NCI-H187 treated with DMSO at 0.1 percent for 48 hours (cell line): ENCODE data around the gene TRAF1.
A peak's percentile ranks its signal among the peaks of the same experiment; 100 is the strongest.

Experiments
- DNase-seq: peaks from one replicate; lab custom pipeline; 2025; lab: John Stamatoyannopoulos, UW

TRAF1 gene

DNA sequence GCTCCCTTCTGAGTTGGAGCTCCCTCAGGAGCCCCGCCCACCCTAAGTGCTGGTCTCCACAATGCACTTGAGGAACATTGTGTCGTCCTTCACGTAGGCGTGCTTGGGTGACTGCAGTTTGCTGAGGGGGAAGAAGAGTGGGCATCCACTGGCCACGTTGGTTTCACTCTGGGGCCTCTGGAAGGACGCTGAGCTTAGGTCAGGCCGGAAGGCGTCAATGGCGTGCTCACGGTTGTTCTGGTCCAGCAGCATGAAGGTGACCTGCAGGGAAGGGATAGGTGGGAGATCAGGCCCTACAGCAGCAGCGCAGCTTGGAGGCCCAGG lies 21.7 kb downstream of the TRAF1 start:
- no peak for DNase-seq

GRCh38 chr9:120904061-120904977 lies 22.3 kb downstream of the TRAF1 start:
- DNase-seq = no peak

GRCh38 chr9:120902569-120903535 lies 23.7 kb downstream of the TRAF1 start:
- DNase-seq = no peak

DNA sequence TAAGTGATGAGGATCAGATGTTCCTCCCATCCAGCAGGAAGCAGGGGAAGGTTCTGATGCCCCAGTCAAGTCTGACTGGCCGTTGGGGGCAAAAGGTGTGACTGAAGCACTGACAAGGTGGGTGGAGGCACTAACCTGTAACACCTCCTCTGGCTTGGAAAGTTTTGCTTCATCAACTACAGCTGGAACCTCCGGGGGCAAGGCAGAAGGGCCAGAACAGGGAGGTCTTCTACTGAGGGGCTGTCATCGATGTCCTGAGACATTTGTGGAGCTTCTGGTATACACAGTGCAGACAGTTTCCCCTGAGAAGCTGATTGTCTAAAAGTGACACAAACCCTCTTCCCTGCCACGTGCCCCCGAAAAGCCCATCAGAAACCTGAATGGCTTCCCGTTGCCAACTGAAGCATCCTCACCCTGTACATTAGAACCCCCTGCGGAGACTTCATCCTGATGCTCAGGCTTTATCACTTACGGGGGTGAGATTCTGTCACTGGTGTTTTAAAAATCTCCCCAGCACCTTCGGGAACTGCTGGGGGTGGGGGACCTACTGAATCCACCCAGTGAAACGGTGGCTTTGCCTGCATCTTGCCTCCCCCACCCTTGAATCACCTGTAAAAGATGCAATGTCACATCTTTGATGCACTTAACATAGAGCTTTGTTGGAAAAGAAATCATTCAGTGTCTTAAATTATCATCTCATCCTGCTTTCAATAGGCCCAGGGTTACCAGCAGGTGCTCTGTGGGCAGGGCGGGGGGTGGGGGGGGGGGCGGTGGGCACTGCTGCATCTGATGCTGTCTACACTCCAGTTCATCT lies 24.6 kb downstream of the TRAF1 start:
- DNase-seq = peak; percentile 15

DNA sequence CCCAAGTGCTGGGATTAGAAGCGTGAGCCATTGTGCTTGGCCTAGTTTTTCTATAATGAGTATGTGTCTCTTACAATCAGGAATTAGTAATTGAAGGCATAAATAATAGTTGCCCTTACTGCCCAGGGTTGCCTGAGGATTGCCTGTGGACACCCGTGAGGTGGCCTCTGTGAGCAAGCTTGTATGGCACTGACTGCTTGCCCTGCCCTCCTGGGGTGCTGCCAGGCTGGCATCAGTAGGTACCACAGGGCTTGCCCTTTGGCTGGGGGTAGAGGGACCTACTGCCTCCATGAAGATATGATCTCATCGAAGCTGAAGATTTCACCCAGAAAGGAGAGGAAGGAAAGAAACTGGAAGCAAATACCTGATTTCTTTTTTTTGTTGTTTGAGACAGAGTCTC lies 25.8 kb downstream of the TRAF1 start:
- no peak for DNase-seq

DNA sequence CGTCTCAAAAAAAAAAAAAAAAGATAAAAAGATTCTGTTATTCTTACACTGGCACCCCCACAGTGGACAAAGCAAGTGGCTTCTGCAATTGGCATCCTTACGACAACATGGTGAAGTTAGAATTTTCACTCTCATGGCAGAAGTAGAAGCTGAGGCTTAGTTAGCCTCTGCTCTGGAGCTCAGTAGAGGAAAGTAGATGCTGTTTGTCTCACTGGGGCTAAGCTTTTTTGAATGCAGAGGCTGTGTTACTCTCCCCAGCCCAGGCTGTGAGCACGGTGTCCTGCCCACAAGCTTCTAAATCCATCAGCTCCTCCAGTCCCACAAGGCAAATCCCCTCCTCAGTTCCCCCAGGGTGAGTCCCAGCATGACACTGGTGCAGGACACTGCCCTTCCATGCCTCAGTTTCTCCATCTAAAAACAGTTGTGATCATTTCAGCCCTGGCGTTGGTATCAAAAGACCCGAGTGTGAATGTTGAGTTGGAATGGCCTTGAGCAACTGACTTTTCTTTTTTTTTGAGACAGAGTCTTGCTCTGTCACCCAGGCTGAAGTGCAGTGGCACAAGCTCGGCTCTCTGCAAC lies 27.0 kb downstream of the TRAF1 start:
- no peak for DNase-seq

DNA sequence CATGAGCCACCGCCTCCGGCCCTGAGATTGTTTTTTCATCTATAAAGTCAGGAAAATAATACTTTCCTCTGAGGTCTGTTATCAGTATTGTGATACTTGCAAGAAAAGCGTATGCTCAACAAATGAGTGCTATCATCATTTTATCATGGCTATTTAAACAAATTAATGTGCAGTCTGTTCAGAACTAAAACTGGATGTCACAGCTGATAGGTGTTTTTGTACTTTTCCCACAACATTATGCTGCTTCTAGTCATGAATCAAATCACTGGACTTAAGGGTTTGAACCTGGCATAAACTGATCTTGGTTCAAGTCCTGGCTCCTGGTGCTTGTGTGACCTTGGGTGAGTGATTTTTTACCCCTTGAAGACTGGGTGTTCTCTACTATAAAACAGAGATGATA lies 28.2 kb downstream of the TRAF1 start:
- DNase-seq = no peak

GRCh38 chr9:120895951-120896350 lies 30.6 kb downstream of the TRAF1 start:
- DNase-seq = no peak

DNA sequence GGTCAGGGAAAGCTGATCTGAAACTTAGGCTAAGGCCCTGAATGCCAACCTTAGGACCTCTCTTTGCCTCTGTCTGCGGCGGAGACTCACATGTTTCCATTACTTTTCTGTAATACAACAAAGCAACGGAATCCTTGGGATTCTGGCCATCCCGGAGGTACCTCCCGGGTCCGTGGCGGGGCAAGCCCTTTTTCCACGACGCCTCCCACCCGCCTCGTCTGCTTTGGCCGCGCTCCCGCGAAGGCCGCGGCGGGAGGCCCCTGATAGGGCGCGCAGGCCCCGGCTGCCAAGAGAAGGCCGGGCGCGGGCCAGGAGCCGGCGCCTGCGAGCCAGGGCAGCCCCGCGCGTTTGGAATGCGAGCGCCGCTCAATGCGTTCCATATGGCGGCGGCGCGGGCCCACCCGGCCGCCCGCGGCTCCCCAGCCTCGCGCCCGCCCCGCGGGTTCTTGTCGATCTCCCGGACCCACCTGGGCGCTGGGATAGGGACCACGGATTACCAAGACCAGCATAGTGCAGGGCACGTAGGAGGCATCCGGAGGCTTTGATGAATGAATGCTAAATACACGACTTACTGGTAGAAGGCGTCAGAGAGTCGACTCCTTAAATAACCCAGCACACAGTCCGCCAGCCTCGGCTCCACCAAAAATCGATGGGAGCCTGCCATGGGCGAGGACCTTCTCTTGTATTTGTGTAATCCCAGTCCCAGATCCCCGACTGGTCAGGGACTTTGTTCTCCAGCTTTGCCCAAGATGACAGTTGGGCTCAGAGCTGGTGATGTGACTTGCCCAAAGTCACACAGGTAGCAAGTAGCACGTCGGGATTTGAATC lies 32.1 kb downstream of the TRAF1 start:
- DNase-seq = no peak

DNA sequence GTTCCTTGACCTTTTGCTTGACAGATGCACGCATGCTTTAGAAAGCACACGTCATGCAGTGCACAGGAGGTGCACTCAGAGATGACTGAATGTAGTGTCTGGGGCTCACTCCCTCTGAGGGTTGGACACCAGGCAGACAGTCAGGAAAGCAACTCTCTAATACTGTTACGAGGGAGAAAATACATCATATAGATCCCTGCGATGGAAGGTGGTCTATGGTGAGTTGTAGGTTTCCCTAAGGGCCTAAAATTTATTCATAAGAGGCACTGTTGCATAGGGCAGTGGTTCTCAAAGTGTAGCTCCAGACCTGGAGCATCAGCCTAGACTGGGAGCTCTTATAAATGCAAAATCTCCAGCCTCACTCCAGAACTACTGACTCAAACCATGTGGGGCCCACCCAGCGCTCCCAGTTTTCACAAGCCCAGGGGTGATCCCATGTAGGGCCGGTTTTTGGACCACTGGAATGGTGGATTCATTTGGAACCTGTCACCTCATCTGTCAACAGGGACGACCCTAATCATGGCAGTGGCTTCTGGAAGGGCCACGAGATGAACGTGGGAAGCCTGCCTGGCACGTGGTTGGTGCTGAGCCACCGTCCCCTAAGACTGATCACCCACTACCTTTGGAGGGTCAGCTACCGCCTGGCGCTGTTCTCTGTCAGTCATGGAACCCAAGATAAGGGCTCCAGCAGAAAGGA lies 32.8 kb downstream of the TRAF1 start:
- DNase-seq = no peak

- DNase-seq = peak; percentile 72
Observed at GRCh38 chr9:120892748-120893610, 33.6 kb downstream of the TRAF1 start.

GRCh38 chr9:120891884-120892747 lies 34.5 kb downstream of the TRAF1 start:
- no peak for DNase-seq

- DNase-seq = no peak
Observed at GRCh38 chr9:120891245-120891883, 35.2 kb downstream of the TRAF1 start.

- no peak for DNase-seq
Observed at GRCh38 chr9:120890320-120891244, 36.0 kb downstream of the TRAF1 start.

DNA sequence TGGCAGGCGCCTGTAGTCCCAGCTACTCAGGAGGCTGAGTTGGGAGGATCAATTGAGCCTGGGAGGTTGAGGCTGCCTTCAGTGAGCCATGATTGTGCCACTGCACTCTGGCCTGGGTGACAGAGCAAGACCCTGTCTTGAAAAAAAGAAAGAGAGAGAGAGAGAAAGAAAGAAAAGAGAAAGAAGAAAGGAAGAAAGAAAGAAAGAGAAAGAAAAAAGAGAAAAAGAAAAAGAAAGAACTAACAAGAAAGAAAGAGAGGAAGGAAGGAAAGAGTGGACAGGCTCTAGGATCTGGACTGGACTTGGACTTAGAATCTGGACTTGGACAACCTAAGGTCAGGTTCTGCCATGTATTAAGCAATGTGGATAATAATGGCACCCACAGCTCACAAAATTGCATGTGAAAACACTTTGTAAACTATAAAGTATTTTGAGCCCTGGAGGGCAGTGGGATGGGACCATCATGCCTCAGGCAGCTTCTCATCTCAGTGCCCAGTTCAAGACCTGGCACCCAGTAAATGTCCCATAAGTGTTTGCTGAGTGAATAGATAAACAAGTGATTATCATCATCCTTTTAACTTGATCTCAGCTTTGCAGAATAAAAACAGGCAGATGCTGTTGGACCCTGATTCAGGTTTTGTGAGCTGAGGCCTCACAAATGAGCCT lies 36.9 kb downstream of the TRAF1 start:
- no peak for DNase-seq

- DNase-seq = no peak
Observed at GRCh38 chr9:120888626-120889025, 38.0 kb downstream of the TRAF1 start.
